ENCODE data around the gene NCK2. TPM values are rescaled to one million over a fixed set of nuclear protein-coding genes. Genes with fewer than 3 reads are reported as not detected.

Gene NCK2
- total RNA-seq, 4 donors from 2014 or later = 14.7 to 47.5 (median 29.3) TPM

DNA sequence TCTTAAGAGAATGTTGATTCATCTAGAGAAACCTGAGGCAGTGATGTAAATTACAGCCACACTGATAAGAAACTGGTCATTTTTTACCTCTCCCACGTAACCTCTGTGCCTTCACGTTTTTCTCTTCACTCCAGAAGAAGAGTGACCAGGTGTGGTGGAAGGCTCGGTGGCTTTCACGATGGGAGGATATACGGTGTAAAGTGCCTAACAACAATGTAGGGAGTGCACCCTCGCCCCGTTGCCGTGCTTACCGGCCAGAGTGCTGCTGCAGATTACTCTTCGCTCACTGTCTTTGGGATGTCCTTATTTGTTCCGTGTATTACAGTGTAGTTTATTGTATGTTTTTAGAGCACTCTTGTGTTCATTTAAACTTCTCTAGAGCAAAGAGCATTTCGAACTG is 46.5 kb downstream of the NCK2 start:
- H3K36me3 ChIP-seq = no peaks in the 10 kb centered on the region
- TF ChIP-seq POLR2A (IDR thresholded peaks at IDR 0.05) = no peak
- TF ChIP-seq, protein P1, sequence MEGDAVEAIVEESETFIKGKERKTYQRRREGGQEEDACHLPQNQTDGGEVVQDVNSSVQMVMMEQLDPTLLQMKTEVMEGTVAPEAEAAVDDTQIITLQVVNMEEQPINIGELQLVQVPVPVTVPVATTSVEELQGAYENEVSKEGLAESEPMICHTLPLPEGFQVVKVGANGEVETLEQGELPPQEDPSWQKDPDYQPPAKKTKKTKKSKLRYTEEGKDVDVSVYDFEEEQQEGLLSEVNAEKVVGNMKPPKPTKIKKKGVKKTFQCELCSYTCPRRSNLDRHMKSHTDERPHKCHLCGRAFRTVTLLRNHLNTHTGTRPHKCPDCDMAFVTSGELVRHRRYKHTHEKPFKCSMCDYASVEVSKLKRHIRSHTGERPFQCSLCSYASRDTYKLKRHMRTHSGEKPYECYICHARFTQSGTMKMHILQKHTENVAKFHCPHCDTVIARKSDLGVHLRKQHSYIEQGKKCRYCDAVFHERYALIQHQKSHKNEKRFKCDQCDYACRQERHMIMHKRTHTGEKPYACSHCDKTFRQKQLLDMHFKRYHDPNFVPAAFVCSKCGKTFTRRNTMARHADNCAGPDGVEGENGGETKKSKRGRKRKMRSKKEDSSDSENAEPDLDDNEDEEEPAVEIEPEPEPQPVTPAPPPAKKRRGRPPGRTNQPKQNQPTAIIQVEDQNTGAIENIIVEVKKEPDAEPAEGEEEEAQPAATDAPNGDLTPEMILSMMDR (IDR thresholded peaks at IDR 0.05) = no peak
- DNase-seq = no peak
- H3K9me3 ChIP-seq = no peaks in the 10 kb centered on the region
- peaks cover 9 to 14% of the 10 kb centered on the region in 2 donors for H3K4me1 ChIP-seq
- H3K27ac ChIP-seq = no peak overlapping the region
- intact Hi-C loops (cut with DNase I; ENCODE audit: low total_unique reads) = no loop called here
- no peaks in the 10 kb centered on the region for H3K27me3 ChIP-seq
- H3K4me3 ChIP-seq = no peak overlapping the region

GRCh38 chr2:105792561-105792960 is 47.8 kb downstream of the NCK2 start:
- intact Hi-C loops (cut with DNase I; ENCODE audit: low total_unique reads) = no loop called here
- Histone ChIP-seq H3K4me3 (no peak overlapping the region), H3K36me3 (no peaks in the 10 kb centered on the region), H3K9me3 (no peaks in the 10 kb centered on the region), H3K27ac (no peak overlapping the region), H3K4me1 (peaks cover 14 to 21% of the 10 kb centered on the region in 2 donors), H3K27me3 (no peaks in the 10 kb centered on the region)
- no peak for TF ChIP-seq POLR2A (IDR thresholded peaks at IDR 0.05)
- TF ChIP-seq, protein P1 (IDR thresholded peaks at IDR 0.05) = no peak
- no peak for DNase-seq

GRCh38 chr2:105793196-105793975 is 48.7 kb downstream of the NCK2 start:
- intact Hi-C loops (cut with DNase I; ENCODE audit: low total_unique reads) = no loop called here
- no peak for TF ChIP-seq POLR2A (IDR thresholded peaks at IDR 0.05)
- TF ChIP-seq, protein P1 (IDR thresholded peaks at IDR 0.05) = no peak
- DNase-seq = no peak
- Histone ChIP-seq H3K9me3 (no peaks in the 10 kb centered on the region), H3K36me3 (no peaks in the 10 kb centered on the region), H3K4me3 (no peak overlapping the region), H3K4me1 (peaks cover 14 to 25% of the 10 kb centered on the region in 2 donors), H3K27me3 (no peaks in the 10 kb centered on the region), H3K27ac (no peak overlapping the region)

- Histone ChIP-seq H3K27ac (peak overlapping the region in 1 of 2 donors; percentile 6), H3K27me3 (no peaks in the 10 kb centered on the region), H3K4me3 (no peak overlapping the region), H3K9me3 (no peaks in the 10 kb centered on the region), H3K36me3 (no peaks in the 10 kb centered on the region), H3K4me1 (peaks cover 11 to 30% of the 10 kb centered on the region in 2 donors)
- TF ChIP-seq, protein P1 (IDR thresholded peaks at IDR 0.05) = no peak
- TF ChIP-seq POLR2A (IDR thresholded peaks at IDR 0.05) = no peak
- intact Hi-C loops (cut with DNase I; ENCODE audit: low total_unique reads) = no loop called here
- DNase-seq = no peak
Measured at GRCh38 chr2:105794926-105795574, 50.3 kb downstream of the NCK2 start.

- Histone ChIP-seq H3K9me3 (no peaks in the 10 kb centered on the region), H3K36me3 (no peaks in the 10 kb centered on the region), H3K27ac (peak overlapping the region; percentile 6 to 82), H3K4me1 (peaks cover 6 to 30% of the 10 kb centered on the region in 2 donors), H3K4me3 (no peak overlapping the region), H3K27me3 (no peaks in the 10 kb centered on the region)
- DNase-seq = no peak
- intact Hi-C loops (cut with DNase I; ENCODE audit: low total_unique reads) = no loop called here
- TF ChIP-seq, protein P1 (IDR thresholded peaks at IDR 0.05) = no peak
- TF ChIP-seq POLR2A (IDR thresholded peaks at IDR 0.05) = no peak
Measured at GRCh38 chr2:105795575-105795934, 50.8 kb downstream of the NCK2 start.
